ENCODE results near the gene OTUD1.

DNA sequence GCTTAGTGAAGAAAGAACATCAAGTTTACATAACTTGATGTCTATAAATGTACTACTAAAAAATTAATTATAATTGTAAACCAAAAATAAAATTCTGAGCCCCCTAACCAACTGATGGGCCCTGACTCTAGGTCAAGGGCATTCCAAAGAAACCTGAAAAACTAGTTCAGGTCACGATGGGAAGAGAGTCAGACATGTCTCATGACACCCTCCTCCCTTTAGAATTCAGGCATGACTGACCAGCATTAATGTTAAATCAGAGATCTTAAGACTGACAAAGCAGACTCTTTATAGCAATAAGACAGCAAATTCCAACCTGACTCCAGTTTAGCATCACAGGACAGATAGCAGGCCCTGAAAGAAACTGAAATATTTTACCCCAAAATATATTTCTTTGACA lies 21.6 kb upstream of the OTUD1 start:
- TF ChIP-seq CTCF (IDR thresholded peaks at IDR 0.05) (no peak), POLR2A (IDR thresholded peaks at IDR 0.05) (no peak)
